GM06990 (cell line): Measurements from ENCODE around the gene MOV10L1.

Source experiments
- DNase-seq: peaks from one replicate; pipeline ENCODE4 v3.0.0-alpha.2; 2011; ENCODE audit not compliant: insufficient read length; ENCODE audit errors: extremely low read depth
- H3K27me3 ChIP-seq: replicated peaks from 2 replicates; pipeline ENCODE4 v1.6.0; 2011; ENCODE audit warnings: low read length; ENCODE audit not compliant: control insufficient read depth, insufficient read depth
- H3K36me3 ChIP-seq: 2 replicates; pipeline ENCODE4 v1.5.1; 2011; ENCODE audit warnings: low read length; ENCODE audit not compliant: control insufficient read depth, insufficient read depth
- H3K4me3 ChIP-seq: replicated peaks from 2 replicates; pipeline ENCODE4 v1.5.1; 2011; ENCODE audit warnings: low read depth, mild to moderate bottlenecking, control low read depth, low read length
- TF ChIP-seq, protein P1 (sequence below): IDR thresholded peaks from 2 replicates; pipeline ENCODE4 v1.5.1; 2011; ENCODE audit warnings: low read length, control low read depth, mild to moderate bottlenecking, inconsistent platforms; ENCODE audit not compliant: insufficient read depth, poor library complexity, severe bottlenecking

The MOV10L1 gene

DNA sequence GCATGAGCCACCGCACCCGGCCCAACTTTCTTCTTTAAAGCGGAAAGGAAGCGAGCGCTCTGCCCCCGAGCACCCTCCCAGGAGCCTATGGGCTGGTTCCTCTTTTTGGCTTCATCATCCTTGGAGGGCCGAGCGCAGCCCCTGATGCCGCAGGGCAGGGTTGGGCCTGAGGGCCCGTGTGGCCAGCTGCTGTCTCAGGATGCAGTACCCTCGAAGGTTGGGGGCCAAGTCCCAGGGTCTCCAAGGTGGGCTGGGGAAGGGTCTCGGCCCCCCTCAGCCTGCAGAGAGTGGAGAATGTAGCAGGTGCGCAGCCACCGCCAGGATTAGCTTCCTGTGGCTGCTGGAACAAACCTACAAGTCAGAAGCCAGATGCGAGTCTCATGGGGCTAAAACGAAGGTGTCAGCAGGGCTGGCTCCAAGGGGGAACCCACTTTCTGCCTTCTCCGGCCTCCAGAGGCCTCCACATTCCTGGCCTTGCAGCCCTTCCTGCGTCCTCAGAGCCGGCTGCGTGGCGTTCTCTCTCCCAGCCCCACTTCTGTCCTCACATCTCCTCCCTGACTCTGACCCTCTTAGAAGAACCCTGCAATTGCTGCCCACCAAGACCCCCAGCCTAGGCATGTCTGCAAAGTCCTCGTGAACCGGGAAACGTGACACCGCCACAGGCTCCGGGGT is 83.6 kb downstream of the MOV10L1 start:
- Histone ChIP-seq H3K4me3 (no peak overlapping the region), H3K27me3 (no peaks in the 10 kb centered on the region), H3K36me3 (no peaks in the 10 kb centered on the region)
- peak; percentile 47 for DNase-seq
- TF ChIP-seq, protein P1, sequence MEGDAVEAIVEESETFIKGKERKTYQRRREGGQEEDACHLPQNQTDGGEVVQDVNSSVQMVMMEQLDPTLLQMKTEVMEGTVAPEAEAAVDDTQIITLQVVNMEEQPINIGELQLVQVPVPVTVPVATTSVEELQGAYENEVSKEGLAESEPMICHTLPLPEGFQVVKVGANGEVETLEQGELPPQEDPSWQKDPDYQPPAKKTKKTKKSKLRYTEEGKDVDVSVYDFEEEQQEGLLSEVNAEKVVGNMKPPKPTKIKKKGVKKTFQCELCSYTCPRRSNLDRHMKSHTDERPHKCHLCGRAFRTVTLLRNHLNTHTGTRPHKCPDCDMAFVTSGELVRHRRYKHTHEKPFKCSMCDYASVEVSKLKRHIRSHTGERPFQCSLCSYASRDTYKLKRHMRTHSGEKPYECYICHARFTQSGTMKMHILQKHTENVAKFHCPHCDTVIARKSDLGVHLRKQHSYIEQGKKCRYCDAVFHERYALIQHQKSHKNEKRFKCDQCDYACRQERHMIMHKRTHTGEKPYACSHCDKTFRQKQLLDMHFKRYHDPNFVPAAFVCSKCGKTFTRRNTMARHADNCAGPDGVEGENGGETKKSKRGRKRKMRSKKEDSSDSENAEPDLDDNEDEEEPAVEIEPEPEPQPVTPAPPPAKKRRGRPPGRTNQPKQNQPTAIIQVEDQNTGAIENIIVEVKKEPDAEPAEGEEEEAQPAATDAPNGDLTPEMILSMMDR, result no peak

DNA sequence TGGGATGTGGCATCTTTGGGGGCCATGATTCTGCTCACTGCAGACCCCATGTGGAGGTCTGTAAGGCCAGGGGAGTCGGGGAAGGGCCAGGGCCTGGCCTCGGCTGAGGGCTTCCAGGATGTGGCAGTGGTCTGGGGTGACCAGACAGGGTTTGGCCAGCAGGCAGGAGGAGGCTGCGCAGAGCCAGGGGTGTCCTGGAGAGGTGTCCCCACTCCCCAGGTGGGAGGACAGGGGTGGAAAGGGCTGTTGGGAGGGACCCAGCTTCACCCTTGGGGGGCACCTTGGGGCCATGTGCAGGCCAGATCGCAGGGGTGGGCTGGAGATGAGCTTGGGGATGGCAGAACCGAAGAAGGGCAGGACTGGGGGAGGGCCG is 84.2 kb downstream of the MOV10L1 start:
- no peak overlapping the region for H3K4me3 ChIP-seq
- H3K27me3 ChIP-seq, result no peaks in the 10 kb centered on the region
- peak; percentile 9 for DNase-seq
- H3K36me3 ChIP-seq, result no peaks in the 10 kb centered on the region
- TF ChIP-seq, protein P1, result no peak

DNA sequence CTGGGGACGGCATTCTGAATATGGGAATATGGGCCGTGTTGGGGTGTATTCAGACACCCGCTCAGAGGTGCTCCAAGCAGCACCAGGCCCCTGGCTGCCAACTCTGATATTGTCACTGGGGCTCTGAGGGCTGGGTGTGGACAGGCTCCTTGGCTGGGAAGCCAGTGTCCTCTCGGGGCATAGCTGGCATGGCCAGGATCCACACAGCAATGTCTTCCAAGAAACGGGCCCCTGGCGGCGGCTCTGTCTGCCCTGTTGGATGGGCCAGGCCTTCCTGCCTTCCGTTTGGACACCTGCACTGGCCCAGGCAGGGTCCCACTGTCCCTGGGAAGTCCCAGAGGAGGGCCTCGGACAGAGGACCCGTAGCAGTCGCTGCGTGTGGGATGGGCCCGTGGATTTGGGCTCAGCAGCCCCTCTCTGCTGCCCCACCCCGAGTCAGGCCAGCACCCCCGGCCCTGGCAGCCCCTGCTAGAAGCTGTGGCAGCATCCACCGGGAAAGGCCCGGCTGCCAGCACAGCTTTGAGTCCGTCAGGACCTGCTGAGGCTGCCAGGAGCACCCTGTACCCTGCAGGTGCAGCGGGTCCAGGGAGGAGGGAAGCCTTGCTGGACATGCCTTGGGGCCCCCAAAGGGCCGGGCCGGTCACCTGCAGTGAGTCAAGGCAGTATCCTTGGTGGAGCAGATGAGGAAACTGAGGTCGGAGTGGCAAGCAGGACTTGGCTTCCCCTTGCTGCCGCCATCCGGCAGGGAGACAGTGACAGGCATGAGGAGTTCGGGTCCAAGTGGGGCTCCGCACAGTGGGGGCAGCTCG is 84.8 kb downstream of the MOV10L1 start:
- Histone ChIP-seq H3K27me3 (no peaks in the 10 kb centered on the region), H3K36me3 (no peaks in the 10 kb centered on the region), H3K4me3 (no peak overlapping the region)
- DNase-seq, result peak; percentile 3
- TF ChIP-seq, protein P1, result no peak

DNA sequence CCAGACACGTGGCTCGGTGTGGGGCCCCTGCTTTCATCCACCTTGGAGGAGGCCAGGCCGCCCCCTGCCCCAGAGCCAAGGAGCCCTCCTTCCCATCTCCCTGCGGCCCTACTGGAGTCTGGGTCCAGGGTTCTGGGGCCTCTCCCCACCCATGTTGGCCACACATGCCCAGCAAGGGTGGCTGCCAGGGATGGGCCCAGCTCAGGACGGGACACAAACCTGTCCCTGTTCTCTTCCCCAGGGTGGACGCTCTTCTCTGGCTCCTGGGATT is 85.3 kb downstream of the MOV10L1 start:
- no peak for DNase-seq
- H3K27me3 ChIP-seq, result no peaks in the 10 kb centered on the region
- no peaks in the 10 kb centered on the region for H3K36me3 ChIP-seq
- H3K4me3 ChIP-seq, result no peak overlapping the region
- TF ChIP-seq, protein P1, result no peak

DNA sequence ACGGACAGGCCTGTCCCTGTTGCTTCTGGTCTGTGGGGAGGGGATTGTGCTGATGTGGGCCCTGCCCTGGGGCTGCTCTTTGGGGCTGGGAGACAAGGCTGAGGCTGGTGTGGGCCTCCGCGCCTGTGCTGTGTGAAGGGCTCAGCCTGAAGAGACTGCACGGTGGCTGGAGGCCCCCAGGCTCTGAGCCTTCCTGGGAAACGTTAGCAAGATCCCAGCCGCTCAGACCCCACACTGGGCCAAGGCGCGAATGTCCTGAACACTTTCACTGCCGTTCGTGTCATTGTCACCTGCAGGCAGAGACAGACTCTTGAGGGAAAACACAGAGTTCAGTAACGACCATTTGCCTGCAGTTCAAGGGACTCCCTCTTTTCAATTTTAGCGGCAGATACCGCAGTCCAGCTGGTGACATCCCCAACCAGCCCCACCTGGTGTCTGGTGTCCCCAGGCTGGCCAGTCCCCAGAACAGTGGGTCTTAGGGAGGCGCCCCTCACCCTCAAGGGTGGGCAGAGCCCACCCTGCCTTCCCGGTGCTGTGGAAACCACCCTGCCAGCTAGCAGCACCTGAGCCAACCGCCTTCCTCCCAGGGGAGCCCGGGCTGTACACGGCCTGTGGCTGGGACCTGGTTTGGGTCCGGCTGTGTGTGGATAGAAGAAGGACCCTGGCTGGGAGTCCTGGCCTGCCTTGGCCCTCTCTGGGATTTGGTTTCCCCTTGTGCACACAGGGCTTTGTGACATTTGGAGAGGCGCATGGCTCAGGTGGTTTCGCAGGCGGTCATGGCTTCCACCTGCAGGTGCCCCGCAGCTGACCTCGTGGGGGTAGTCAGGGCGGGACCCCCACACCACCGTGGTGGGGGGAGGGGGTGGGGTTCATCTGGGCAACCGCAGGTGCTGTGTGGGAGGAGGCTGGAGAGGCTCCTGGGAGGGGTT is 86.4 kb downstream of the MOV10L1 start:
- DNase-seq, result peak; percentile 22
- H3K27me3 ChIP-seq, result no peaks in the 10 kb centered on the region

More for the DNA sequence above, 86.4 kb downstream of the MOV10L1 start:
- Histone ChIP-seq H3K36me3 (no peaks in the 10 kb centered on the region), H3K4me3 (no peak overlapping the region)
- TF ChIP-seq, protein P1, result no peak
